AG04449 (cell line): ENCODE data around the gene ZNF675.
"Not testable (repeated sequence)": the region's sequence is repeated elsewhere in the genome, so short reads cannot be mapped to it uniquely, and the experiment has no call there.

Source experiments
- CTCF ChIA-PET: fragments of 350-600 bp; formaldehyde crosslinking; extraction: SDS; loops from one replicate; lab custom pipeline; 2021; ENCODE audit warnings: antibody characterized with exemption; lab: Yijun Ruan, JAX
- POLR2A ChIA-PET: fragments of 400-600, 350-600 bp; formaldehyde crosslinking; extraction: SDS; loops from one replicate; lab custom pipeline; 2020; ENCODE audit warnings: antibody characterized with exemption, inconsistent platforms; lab: Yijun Ruan, JAX
- DNase-seq: peaks from one replicate; pipeline ENCODE4 v3.0.0-alpha.2; 2010; ENCODE audit warnings: low read depth, low spot score
- H3K4me3 ChIP-seq: 2 replicates; pipeline ENCODE4 v1.5.1; 2011; ENCODE audit warnings: low read depth, mild to moderate bottlenecking, control low read depth, low read length
- TF ChIP-seq, protein P1 (sequence below): IDR thresholded peaks from one replicate; pipeline ENCODE4 v1.5.1; 2011; ENCODE audit warnings: mild to moderate bottlenecking, moderate library complexity, low read length, control low read depth, inconsistent platforms; ENCODE audit not compliant: insufficient read depth; ENCODE audit errors: missing control alignments

ZNF675 gene

GRCh38 chr19:23699521-23699860, 12.5 kb upstream of the ZNF675 start:
- TF ChIP-seq, protein P1, sequence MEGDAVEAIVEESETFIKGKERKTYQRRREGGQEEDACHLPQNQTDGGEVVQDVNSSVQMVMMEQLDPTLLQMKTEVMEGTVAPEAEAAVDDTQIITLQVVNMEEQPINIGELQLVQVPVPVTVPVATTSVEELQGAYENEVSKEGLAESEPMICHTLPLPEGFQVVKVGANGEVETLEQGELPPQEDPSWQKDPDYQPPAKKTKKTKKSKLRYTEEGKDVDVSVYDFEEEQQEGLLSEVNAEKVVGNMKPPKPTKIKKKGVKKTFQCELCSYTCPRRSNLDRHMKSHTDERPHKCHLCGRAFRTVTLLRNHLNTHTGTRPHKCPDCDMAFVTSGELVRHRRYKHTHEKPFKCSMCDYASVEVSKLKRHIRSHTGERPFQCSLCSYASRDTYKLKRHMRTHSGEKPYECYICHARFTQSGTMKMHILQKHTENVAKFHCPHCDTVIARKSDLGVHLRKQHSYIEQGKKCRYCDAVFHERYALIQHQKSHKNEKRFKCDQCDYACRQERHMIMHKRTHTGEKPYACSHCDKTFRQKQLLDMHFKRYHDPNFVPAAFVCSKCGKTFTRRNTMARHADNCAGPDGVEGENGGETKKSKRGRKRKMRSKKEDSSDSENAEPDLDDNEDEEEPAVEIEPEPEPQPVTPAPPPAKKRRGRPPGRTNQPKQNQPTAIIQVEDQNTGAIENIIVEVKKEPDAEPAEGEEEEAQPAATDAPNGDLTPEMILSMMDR: no peak
- H3K4me3 ChIP-seq: no peak overlapping the region
- no peak for DNase-seq
- ChIA-PET POLR2A (no interaction called here), CTCF (no interaction called here)

DNA sequence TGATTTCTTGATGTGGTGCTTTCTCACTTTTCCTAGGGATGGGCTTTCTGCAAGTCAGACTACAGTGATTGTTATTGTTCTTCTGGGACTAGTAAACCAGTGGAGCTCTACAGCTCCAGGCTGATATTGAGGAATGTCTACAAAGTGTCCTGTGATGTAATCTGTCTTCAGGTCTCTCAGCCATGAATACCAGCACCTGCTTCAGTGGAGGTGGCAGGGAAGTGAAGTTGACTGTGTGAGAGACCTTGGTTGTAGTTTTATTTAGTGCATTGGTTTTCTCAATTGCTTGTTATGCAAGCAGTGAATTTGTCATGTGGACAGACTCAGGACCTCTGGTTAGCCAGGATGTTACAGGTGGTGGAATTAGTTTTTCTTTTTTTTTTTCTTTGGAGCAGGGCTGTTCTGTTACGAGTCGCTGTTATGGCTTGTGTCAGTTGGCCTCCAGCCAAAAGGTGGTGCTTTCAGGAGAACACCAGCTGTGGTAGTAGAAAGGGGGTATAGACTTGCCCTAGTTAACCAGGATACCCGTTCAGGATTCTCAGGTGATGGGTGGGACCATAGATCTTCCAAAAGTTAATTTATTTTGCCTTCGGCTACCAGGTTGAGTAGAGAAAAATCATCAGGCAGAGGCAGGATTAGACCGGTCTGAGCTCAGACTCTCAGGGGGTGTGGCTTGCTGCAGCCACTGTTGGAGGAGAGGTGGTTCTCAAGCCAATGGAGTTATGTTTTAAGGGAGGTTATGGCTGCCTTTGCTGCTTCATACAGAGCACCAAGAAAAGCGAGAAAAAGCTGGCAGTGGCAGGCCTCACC, 11.9 kb upstream of the ZNF675 start:
- ChIA-PET POLR2A (no interaction called here), CTCF (no interaction called here)
- no peak for DNase-seq
- TF ChIP-seq, protein P1: no peak
- no peak overlapping the region for H3K4me3 ChIP-seq

- H3K4me3 ChIP-seq, DNase-seq, POLR2A ChIA-PET, CTCF ChIA-PET: not testable (repeated sequence)
Observed at GRCh38 chr19:23692937-23693336, 5.9 kb upstream of the ZNF675 start.

DNA sequence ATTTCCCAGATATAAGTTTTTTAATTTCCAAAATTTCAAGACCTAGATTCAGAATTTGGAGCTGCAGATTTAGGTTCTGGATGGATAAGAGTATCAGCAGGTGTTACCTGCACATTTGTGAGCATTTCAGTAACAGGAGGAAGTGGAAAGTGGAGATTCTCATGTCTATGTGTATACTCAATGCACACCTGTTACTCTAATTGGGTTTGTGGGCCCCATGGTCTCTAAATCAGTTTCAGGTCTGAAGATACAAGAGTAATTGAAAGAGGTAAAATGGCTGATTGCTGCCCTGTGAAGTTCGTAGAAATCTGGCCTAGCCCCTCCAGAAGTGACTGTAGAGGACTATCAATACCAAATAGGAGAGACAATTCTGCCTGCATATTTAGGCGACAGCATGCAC, 13.9 kb downstream of the ZNF675 start:
- TF ChIP-seq, protein P1: no peak
- ChIA-PET CTCF (no interaction called here), POLR2A (no interaction called here)
- no peak overlapping the region for H3K4me3 ChIP-seq
- no peak for DNase-seq

- CTCF ChIA-PET, POLR2A ChIA-PET, H3K4me3 ChIP-seq, DNase-seq: not testable (repeated sequence)
Observed at GRCh38 chr19:23668606-23669005, 18.4 kb downstream of the ZNF675 start.

GRCh38 chr19:23665651-23666410, 21.2 kb downstream of the ZNF675 start:
- no peak for DNase-seq
- ChIA-PET CTCF (no interaction called here), POLR2A (no interaction called here)
- no peak overlapping the region for H3K4me3 ChIP-seq
- TF ChIP-seq, protein P1: no peak

GRCh38 chr19:23649817-23650216, 37.2 kb downstream of the ZNF675 start:
- H3K4me3 ChIP-seq, CTCF ChIA-PET, POLR2A ChIA-PET, DNase-seq: not testable (repeated sequence)
